ENCODE measurements around the gene LPCAT1. TPM values are rescaled to one million over a fixed set of nuclear protein-coding genes. Genes with fewer than 3 reads are reported as not detected.
"Not testable (repeated sequence)": the region's sequence is repeated elsewhere in the genome, so short reads cannot be mapped to it uniquely, and the experiment has no call there.

LPCAT1 gene
- total RNA-seq, 1 donor from 2014 or later: 41.9 TPM

DNA sequence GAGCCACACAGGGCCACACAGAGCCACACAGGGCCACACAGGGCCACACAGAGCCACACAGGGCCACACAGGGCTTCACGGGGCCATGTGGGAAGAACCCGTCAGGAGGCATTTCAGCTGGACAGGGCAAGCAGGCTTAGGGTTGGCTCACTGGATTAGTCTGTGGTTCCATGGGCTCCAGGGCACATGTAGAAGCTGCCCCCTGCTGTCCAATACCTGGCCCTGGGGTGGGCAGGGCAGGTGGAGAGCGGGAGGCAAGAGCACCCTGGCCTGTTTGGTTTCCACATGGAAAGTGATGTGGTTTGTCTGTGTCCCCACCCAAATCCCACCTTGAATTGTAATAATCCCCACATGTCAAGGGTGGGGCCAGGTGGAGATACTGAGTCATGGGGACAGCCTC lies 16.4 kb upstream of the LPCAT1 start:
- FAIRE-seq (no peak), DNase-seq (ENCODE audit: low read depth) (no peak)
- no peak overlapping the region for H3K4me2 ChIP-seq (ENCODE audit: low read length)
- peaks cover 3% of the 10 kb centered on the region for H3K9me3 ChIP-seq (ENCODE audit: insufficient read depth, low read depth, low read length)
- H3K9ac ChIP-seq (ENCODE audit: low read length): no peak overlapping the region
- Mint-ChIP-seq H3K27me3 (ENCODE audit: low read depth, unreplicated experiment) (peaks cover 44% of the 10 kb centered on the region), H3K27ac (ENCODE audit: unreplicated experiment) (no peak overlapping the region), H3K9me3 (ENCODE audit: unreplicated experiment) (peaks cover 3% of the 10 kb centered on the region), H3K4me1 (ENCODE audit: low read depth, unreplicated experiment) (peaks cover 13% of the 10 kb centered on the region), H3K4me3 (ENCODE audit: unreplicated experiment) (no peak overlapping the region), H3K36me3 (ENCODE audit: low read depth, unreplicated experiment) (no peaks in the 10 kb centered on the region)
- no peaks in the 10 kb centered on the region for H3K4me1 ChIP-seq (ENCODE audit: insufficient read depth, low read length)
- H3K36me3 ChIP-seq (ENCODE audit: insufficient read depth, low read length): no peaks in the 10 kb centered on the region
- no peak overlapping the region for H3K27ac ChIP-seq (ENCODE audit: low read depth, low read length)
- peaks cover 9% of the 10 kb centered on the region for H3K27me3 ChIP-seq (ENCODE audit: insufficient read depth, low read length)
- H2AFZ ChIP-seq (ENCODE audit: low read depth, low read length): no peak overlapping the region
- no peak overlapping the region for H3K4me3 ChIP-seq (ENCODE audit: insufficient read depth, low read depth, low read length)
- H3K79me2 ChIP-seq (ENCODE audit: insufficient read depth, low read length): no peaks in the 10 kb centered on the region
- peaks cover 10% of the 10 kb centered on the region for H4K20me1 ChIP-seq (ENCODE audit: insufficient read depth, low read length)
- TF ChIP-seq EZH2 (IDR thresholded peaks at IDR 0.05; ENCODE audit: insufficient read depth, low read length): no peak
- TF ChIP-seq, protein P1, sequence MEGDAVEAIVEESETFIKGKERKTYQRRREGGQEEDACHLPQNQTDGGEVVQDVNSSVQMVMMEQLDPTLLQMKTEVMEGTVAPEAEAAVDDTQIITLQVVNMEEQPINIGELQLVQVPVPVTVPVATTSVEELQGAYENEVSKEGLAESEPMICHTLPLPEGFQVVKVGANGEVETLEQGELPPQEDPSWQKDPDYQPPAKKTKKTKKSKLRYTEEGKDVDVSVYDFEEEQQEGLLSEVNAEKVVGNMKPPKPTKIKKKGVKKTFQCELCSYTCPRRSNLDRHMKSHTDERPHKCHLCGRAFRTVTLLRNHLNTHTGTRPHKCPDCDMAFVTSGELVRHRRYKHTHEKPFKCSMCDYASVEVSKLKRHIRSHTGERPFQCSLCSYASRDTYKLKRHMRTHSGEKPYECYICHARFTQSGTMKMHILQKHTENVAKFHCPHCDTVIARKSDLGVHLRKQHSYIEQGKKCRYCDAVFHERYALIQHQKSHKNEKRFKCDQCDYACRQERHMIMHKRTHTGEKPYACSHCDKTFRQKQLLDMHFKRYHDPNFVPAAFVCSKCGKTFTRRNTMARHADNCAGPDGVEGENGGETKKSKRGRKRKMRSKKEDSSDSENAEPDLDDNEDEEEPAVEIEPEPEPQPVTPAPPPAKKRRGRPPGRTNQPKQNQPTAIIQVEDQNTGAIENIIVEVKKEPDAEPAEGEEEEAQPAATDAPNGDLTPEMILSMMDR (IDR thresholded peaks at IDR 0.05; ENCODE audit: insufficient read depth, low read depth, low read length): no peak

DNA sequence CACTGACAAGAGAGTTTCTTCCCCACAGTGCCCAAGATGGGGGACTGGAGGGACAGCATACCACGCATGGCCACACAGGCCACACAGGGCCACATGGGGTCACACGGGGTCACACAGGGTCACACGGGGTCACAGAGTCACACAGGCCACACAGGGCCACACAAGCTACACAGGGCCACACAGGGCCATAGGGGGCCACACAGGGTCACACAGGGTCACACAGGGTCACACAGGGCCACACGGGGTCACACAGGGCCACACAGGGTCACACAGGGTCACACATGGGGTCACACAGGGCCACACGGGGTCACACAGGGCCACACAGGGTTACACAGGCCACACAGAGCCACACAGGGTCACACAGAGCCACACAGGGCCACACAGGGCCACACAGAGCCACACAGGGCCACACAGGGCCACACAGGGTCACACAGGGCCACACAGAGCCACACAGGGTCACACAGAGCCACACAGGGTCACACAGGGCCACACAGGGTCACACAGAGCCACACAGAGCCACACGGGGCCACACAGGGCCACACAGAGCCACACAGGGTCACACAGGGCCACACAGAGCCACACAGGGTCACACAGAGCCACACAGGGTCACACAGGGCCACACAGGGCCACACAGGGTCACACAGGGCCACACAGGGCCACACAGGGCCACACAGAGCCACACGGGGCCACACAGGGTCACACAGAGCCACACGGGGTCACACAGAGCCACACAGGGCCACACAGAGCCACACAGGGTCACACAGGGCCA lies 15.8 kb upstream of the LPCAT1 start:
- H3K27me3 Mint-ChIP-seq (ENCODE audit: low read depth, unreplicated experiment): peaks cover 41% of the 10 kb centered on the region
- peaks cover 13% of the 10 kb centered on the region for H3K4me1 Mint-ChIP-seq (ENCODE audit: low read depth, unreplicated experiment)
- H3K36me3 Mint-ChIP-seq (ENCODE audit: low read depth, unreplicated experiment): not testable (repeated sequence)

DNA sequence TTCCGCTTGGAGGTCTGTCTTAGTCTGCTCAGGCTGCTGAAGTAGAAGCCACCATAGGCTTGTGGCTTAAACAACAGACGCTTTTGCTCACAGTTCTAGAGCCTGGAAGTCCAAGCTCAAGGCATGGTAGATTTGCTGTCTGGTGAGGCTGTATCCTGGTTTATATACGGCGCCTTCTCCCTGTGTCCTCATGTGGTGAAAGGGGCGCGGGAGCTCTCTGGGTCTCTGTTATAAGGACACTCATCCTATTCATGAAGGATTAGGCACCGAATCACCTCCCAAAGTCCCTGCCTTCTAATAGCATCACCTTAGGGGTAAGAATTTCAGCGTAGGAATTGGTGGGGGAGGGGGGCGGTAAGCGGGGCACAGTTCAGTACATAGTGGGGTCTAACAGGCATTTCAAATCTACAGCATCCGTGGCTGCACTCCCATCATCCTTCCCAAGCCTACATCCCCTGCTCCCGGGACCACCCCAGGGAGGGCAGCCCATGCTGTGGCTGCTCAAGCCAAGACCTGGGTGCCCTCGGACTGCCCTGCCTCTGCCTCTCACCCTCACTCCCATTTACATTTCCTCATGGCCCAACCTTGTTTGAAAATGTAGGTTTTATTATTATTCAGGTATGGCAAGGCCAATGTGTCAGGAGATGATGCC lies 15.1 kb upstream of the LPCAT1 start:
- Mint-ChIP-seq H3K9me3 (ENCODE audit: unreplicated experiment) (peaks cover 1% of the 10 kb centered on the region), H3K27ac (ENCODE audit: unreplicated experiment) (no peak overlapping the region), H3K36me3 (ENCODE audit: low read depth, unreplicated experiment) (no peaks in the 10 kb centered on the region), H3K4me3 (ENCODE audit: unreplicated experiment) (no peak overlapping the region), H3K4me1 (ENCODE audit: low read depth, unreplicated experiment) (peaks cover 13% of the 10 kb centered on the region), H3K27me3 (ENCODE audit: low read depth, unreplicated experiment) (peaks cover 37% of the 10 kb centered on the region)
- Histone ChIP-seq H3K4me3 (ENCODE audit: insufficient read depth, low read depth, low read length) (no peak overlapping the region), H3K9ac (ENCODE audit: low read length) (no peak overlapping the region), H3K79me2 (ENCODE audit: insufficient read depth, low read length) (no peaks in the 10 kb centered on the region), H3K4me2 (ENCODE audit: low read length) (no peak overlapping the region), H3K9me3 (ENCODE audit: insufficient read depth, low read depth, low read length) (peaks cover 3% of the 10 kb centered on the region), H2AFZ (ENCODE audit: low read depth, low read length) (no peak overlapping the region), H3K27me3 (ENCODE audit: insufficient read depth, low read length) (peaks cover 14% of the 10 kb centered on the region), H3K4me1 (ENCODE audit: insufficient read depth, low read length) (no peaks in the 10 kb centered on the region), H4K20me1 (ENCODE audit: insufficient read depth, low read length) (peaks cover 5% of the 10 kb centered on the region), H3K27ac (ENCODE audit: low read depth, low read length) (no peak overlapping the region), H3K36me3 (ENCODE audit: insufficient read depth, low read length) (no peaks in the 10 kb centered on the region)
- no peak for DNase-seq (ENCODE audit: low read depth)
- TF ChIP-seq, protein P1 (IDR thresholded peaks at IDR 0.05; ENCODE audit: insufficient read depth, low read depth, low read length): no peak
- TF ChIP-seq EZH2 (IDR thresholded peaks at IDR 0.05; ENCODE audit: insufficient read depth, low read length): no peak
- FAIRE-seq: no peak

More for the DNA sequence above, 15.8 kb upstream of the LPCAT1 start:
- H3K36me3 ChIP-seq (ENCODE audit: insufficient read depth, low read length); H2AFZ ChIP-seq (ENCODE audit: low read depth, low read length); H3K27me3 ChIP-seq (ENCODE audit: insufficient read depth, low read length); H3K9ac ChIP-seq (ENCODE audit: low read length); H3K9me3 Mint-ChIP-seq (ENCODE audit: unreplicated experiment); H3K27ac Mint-ChIP-seq (ENCODE audit: unreplicated experiment); H3K4me1 ChIP-seq (ENCODE audit: insufficient read depth, low read length); H3K27ac ChIP-seq (ENCODE audit: low read depth, low read length); H3K79me2 ChIP-seq (ENCODE audit: insufficient read depth, low read length); FAIRE-seq; H3K9me3 ChIP-seq (ENCODE audit: insufficient read depth, low read depth, low read length); H3K4me3 Mint-ChIP-seq (ENCODE audit: unreplicated experiment); H3K4me3 ChIP-seq (ENCODE audit: insufficient read depth, low read depth, low read length); H3K4me2 ChIP-seq (ENCODE audit: low read length); H4K20me1 ChIP-seq (ENCODE audit: insufficient read depth, low read length); DNase-seq (ENCODE audit: low read depth): not testable (repeated sequence)
